Natural killer cell (primary cell): ENCODE measurements around the gene ADORA2A. TPM values are rescaled to one million over a fixed set of nuclear protein-coding genes. Genes with fewer than 3 reads are reported as not detected.

Experiments
- ATAC-seq, 3 donors: fragments of 150-1000 bp in 2 of 3; fragments of 200-7000 bp in 1 of 3; cut with Tn5 transposase; 1 replicate in 1 of 3; 2 replicates in 2 of 3; pipeline ENCODE4 v1.10.0; 2021; ENCODE audit warnings: mild to moderate bottlenecking in 2 of 3, moderate library complexity in 2 of 3
- DNase-seq, 2 donors: peaks; one replicate each; pipeline versions ENCODE4 v3.0.0 to v3.0.0-alpha.2; 2013 to 2021; ENCODE audit warnings: mixed read lengths in 1 of 2
- H3K27ac ChIP-seq: one replicate; pipeline ENCODE4 v1.5.1; 2013; ENCODE audit warnings: mild to moderate bottlenecking, low read length
- H3K27me3 ChIP-seq: one replicate; pipeline ENCODE4 v1.6.1; 2013; ENCODE audit warnings: low read length; ENCODE audit not compliant: control insufficient read depth, insufficient read depth
- H3K36me3 ChIP-seq: one replicate; pipeline ENCODE4 v1.6.1; 2013; ENCODE audit warnings: low read length; ENCODE audit not compliant: control insufficient read depth, insufficient read depth
- H3K4me1 ChIP-seq: one replicate; pipeline ENCODE4 v1.6.1; 2013; ENCODE audit warnings: low read length; ENCODE audit not compliant: control insufficient read depth, insufficient read depth
- H3K4me3 ChIP-seq: one replicate; pipeline ENCODE4 v1.5.1; 2013; ENCODE audit warnings: low read length
- H3K9me3 ChIP-seq: one replicate; pipeline ENCODE4 v1.6.1; 2013; ENCODE audit warnings: low read length; ENCODE audit not compliant: control insufficient read depth, insufficient read depth
- H3K27ac Mint-ChIP-seq, 2 donors: one replicate each; pipeline ENCODE4 v1.8.0; 2022; ENCODE audit warnings: mild to moderate bottlenecking in 2 of 2, mixed read lengths in 2 of 2, moderate library complexity in 1 of 2
- H3K27me3 Mint-ChIP-seq, 2 donors: one replicate each; pipeline ENCODE4 v1.8.0; 2022; ENCODE audit warnings: low read depth in 2 of 2, mixed read lengths in 2 of 2
- H3K36me3 Mint-ChIP-seq: one replicate; pipeline ENCODE4 v1.8.0; 2022; ENCODE audit warnings: mixed read lengths
- H3K4me1 Mint-ChIP-seq, 2 donors: one replicate each; pipeline ENCODE4 v1.8.0; 2022; ENCODE audit warnings: mixed read lengths in 2 of 2
- H3K4me3 Mint-ChIP-seq: one replicate; pipeline ENCODE4 v1.8.0; 2022; ENCODE audit warnings: mild to moderate bottlenecking, moderate library complexity, mixed read lengths
- H3K9me3 Mint-ChIP-seq, 2 donors: one replicate each; pipeline ENCODE4 v1.8.0; 2022; ENCODE audit warnings: mixed read lengths in 2 of 2
- CTCF ChIP-seq: fragments of 200-600 bp; IDR thresholded peaks from one replicate; pipeline ENCODE4 v1.8.0; 2022; ENCODE audit warnings: antibody characterized with exemption
- WGBS: methylation state at CpG from one replicate; pipeline ENCODE4 v1.1.7; 2013; ENCODE audit warnings: missing lambda C conversion rate; ENCODE audit not compliant: insufficient coverage; 5-methylcytosine and 5-hydroxymethylcytosine counted together
- intact Hi-C: fragments of 100-400 bp; cut with micrococcal nuclease; formaldehyde crosslinking; loops from one replicate; pipeline ENCODE4 v1.14.2; 2022
- total RNA-seq, 4 donors: library from RNA; stranded (reverse); fragments of 120-200 nt in 1 of 4; gene quantifications; one replicate each; pipeline versions ENCODE4 v1.2.3 to v1.2.4, GENCODE V29; 2013 to 2022

Gene ADORA2A
- total RNA-seq, 3 donors from 2014 or later (not counting 1 experiment from before 2014, with no cell fraction given) = 11.0 to 15.0 (median 11.7) TPM

- Mint-ChIP-seq H3K4me1 (peaks cover 4 to 11% of the 10 kb centered on the region in 2 donors), H3K9me3 (no peaks in the 10 kb centered on the region), H3K4me3 (no peak overlapping the region), H3K27me3 (no peaks in the 10 kb centered on the region), H3K27ac (peak overlapping the region in 1 of 2 donors; percentile 8), H3K36me3 (no peaks in the 10 kb centered on the region)
- H3K4me3 ChIP-seq = no peak overlapping the region
- WGBS = 100% methylated on average over 3 of the region's 4 CpGs
- intact Hi-C loops = no loop called here
- TF ChIP-seq CTCF = no peak
- H3K9me3 ChIP-seq = no peaks in the 10 kb centered on the region
- no peaks in the 10 kb centered on the region for H3K4me1 ChIP-seq
- H3K36me3 ChIP-seq = peaks cover 7% of the 10 kb centered on the region
- H3K27ac ChIP-seq = no peak overlapping the region
- DNase-seq = no peak
- no peaks in the 10 kb centered on the region for H3K27me3 ChIP-seq
- ATAC-seq = peak in 1 of 3 donors; percentile 79
Observed at GRCh38 chr22:24392218-24392931, 35.0 kb upstream of the ADORA2A start.

- TF ChIP-seq CTCF = no peak
- intact Hi-C loops = no loop called here
- Histone ChIP-seq H3K36me3 (peaks cover 7% of the 10 kb centered on the region), H3K9me3 (no peaks in the 10 kb centered on the region), H3K27me3 (no peaks in the 10 kb centered on the region), H3K27ac (no peak overlapping the region), H3K4me1 (no peaks in the 10 kb centered on the region), H3K4me3 (no peak overlapping the region)
- H3K27me3 Mint-ChIP-seq = no peaks in the 10 kb centered on the region
- peaks cover 4 to 11% of the 10 kb centered on the region in 2 donors for H3K4me1 Mint-ChIP-seq
- no peaks in the 10 kb centered on the region for H3K9me3 Mint-ChIP-seq
- DNase-seq = no peak
- H3K27ac Mint-ChIP-seq = no peak overlapping the region
- no peaks in the 10 kb centered on the region for H3K36me3 Mint-ChIP-seq
- ATAC-seq = peak in 1 of 3 donors; percentile 62
- 98% methylated on average over 2 of the region's 2 CpGs for WGBS
- no peak overlapping the region for H3K4me3 Mint-ChIP-seq
Observed at GRCh38 chr22:24393012-24393559, 34.3 kb upstream of the ADORA2A start.

- ATAC-seq = no peak
- H3K9me3 Mint-ChIP-seq = no peaks in the 10 kb centered on the region
- intact Hi-C loops = no loop called here
- Histone ChIP-seq H3K9me3 (no peaks in the 10 kb centered on the region), H3K36me3 (peaks cover 11% of the 10 kb centered on the region), H3K4me3 (no peak overlapping the region), H3K27ac (no peak overlapping the region), H3K4me1 (no peaks in the 10 kb centered on the region), H3K27me3 (no peaks in the 10 kb centered on the region)
- H3K4me3 Mint-ChIP-seq = no peak overlapping the region
- no peaks in the 10 kb centered on the region for H3K27me3 Mint-ChIP-seq
- no peak for TF ChIP-seq CTCF
- WGBS = 92% methylated on average over 3 of the region's 3 CpGs
- H3K27ac Mint-ChIP-seq = no peak overlapping the region
- no peak for DNase-seq
- H3K4me1 Mint-ChIP-seq = peaks cover 4 to 11% of the 10 kb centered on the region in 2 donors
- H3K36me3 Mint-ChIP-seq = no peaks in the 10 kb centered on the region
Observed at GRCh38 chr22:24393848-24394247, 33.6 kb upstream of the ADORA2A start.
